Measurements from ENCODE around the gene ENHO.

ENHO gene

DNA sequence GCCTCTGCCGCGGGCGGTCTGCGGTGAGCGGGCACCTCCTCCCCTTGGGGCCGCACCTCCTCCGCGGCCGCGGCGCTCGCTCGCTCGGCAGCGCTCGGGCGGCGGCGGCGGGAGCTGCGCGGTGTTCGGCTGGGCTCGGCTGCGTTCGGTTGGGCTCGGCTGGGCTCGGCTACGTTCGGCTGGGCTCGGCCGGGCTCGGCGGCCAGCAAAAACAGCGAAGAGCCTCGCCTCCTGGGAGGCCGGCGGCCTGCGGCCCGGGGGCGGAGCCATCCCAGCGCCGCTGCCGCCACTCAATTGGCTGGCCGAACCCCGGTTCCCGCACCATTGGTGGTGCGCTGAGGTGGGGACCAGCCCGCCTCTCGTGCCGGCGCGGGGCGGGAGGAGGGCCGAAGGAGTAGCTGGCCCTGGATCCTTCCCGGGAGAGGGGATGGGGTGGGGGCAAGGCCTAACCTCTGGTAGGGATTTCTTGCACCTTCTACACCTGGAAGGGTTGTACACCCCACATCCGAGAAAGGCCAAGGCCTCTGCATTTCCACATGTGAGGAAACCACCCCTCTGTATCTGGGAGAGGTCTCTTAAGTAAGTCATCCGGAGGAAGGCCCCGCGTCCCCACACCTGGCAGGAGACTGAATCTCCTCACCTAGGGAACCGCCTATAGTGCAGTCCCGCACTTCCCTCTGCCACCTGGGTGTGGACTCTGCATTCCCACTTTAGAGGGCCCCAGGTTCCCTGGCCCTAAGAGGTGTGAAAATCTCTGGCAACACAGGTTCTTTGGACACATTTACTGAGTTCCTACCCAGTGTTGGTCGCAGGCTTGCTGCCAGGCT lies at the start of gene ENHO:
TSS of gene ENHO (minus strand) at position 20 of the 827 bp plus-strand sequence. CDS start 1,295 bp downstream, outside the sequence.
- TF ChIP-seq, protein P1, sequence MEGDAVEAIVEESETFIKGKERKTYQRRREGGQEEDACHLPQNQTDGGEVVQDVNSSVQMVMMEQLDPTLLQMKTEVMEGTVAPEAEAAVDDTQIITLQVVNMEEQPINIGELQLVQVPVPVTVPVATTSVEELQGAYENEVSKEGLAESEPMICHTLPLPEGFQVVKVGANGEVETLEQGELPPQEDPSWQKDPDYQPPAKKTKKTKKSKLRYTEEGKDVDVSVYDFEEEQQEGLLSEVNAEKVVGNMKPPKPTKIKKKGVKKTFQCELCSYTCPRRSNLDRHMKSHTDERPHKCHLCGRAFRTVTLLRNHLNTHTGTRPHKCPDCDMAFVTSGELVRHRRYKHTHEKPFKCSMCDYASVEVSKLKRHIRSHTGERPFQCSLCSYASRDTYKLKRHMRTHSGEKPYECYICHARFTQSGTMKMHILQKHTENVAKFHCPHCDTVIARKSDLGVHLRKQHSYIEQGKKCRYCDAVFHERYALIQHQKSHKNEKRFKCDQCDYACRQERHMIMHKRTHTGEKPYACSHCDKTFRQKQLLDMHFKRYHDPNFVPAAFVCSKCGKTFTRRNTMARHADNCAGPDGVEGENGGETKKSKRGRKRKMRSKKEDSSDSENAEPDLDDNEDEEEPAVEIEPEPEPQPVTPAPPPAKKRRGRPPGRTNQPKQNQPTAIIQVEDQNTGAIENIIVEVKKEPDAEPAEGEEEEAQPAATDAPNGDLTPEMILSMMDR (IDR thresholded peaks at IDR 0.05; ENCODE audit: extremely low read depth, missing control alignments): no peak
- peak; percentile 94 for DNase-seq (ENCODE audit: low spot score)

DNA sequence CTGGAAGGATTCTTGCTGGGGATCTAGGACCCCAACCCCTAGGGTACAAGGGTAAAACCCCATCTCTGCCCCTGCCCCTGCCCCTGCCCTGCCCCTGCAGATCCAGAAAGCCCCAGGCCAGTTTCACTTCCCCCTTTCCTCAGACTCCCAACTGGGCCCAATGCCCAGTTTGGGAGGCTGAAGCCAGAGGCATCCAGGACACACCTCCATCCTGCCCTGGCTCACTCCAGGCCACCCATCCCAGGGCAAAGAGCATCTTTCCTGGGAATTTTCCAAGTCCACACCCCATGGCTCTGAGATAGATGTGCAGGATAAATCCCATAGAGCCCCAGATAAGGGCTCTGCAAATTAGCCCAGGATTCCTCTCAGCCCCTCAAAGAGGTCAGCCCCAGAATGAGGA lies 49.3 kb upstream of the ENHO start:
- DNase-seq (ENCODE audit: low spot score): no peak
- TF ChIP-seq, protein P1 (IDR thresholded peaks at IDR 0.05; ENCODE audit: extremely low read depth, missing control alignments): no peak

DNA sequence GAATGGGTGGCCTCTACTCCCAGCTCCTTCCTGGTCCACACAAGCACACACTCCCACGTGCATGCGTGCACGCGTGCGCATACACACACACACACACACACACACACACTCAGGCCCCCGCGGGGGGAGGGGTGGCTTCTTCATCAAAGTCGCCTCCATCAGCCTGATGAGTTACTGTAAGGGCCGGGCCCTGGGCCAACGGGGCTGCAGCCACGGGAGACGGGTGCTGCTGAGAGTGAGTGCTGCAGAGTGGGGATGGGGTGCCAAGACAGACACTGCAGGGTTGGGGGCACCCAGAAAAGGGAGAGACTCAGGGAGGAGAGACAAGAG lies 48.7 kb upstream of the ENHO start:
- no peak for DNase-seq (ENCODE audit: low spot score)

DNA sequence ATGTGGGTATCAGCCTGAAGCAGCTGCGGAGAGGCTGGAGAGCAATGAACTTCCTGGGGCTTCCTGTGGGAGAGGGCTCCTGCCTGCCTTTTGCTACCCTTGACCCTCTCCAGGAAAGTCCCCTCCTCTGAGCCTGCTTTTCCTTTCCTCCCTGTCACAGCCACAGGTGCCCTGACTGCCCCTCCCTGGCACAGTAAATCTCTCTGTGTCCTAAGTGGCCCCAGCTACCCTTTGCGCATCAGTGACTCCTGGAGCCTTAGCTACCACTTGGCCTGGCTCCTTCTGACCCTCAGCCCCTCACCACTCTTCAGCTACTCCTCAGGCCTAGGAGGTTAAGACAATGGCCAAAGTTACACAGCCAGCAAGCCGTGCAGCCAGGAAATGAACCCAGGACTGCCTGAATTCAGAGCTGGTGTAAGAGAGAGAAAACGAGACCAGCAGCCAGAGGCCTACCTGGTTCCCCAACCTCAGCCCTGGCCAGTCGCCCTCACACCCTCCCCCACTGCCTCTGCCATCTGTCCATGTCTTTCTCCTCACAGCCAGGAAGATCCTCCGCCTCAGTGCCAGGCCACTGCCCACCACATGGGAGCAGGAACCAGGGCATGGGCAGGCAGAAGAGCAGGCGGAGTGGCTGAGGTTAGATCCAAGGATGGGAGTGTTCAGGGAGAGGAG lies 48.2 kb upstream of the ENHO start:
- DNase-seq (ENCODE audit: low spot score): no peak
- TF ChIP-seq, protein P1 (IDR thresholded peaks at IDR 0.05; ENCODE audit: extremely low read depth, missing control alignments): no peak

More for the DNA sequence above, 48.7 kb upstream of the ENHO start:
- TF ChIP-seq, protein P1 (IDR thresholded peaks at IDR 0.05; ENCODE audit: extremely low read depth, missing control alignments): no peak

DNA sequence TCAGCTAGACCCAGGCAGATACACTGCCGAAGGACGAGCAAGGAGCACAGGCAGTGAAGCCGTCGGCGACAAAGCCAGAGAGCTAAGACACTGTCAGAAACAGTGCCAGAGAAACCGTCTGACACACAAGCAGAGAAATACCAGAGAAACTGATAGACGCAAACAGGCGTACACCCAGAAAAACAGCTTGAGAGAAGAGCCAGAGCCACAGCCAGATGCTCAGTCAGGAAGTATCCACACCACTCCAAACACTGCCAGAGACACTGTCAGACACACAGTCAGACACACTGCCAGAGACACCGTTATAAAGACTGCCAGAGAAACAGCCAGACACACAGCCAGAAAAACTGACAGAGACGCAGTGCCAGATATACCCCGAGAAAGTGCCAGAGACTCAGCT lies 47.6 kb upstream of the ENHO start:
- no peak for DNase-seq (ENCODE audit: low spot score)

DNA sequence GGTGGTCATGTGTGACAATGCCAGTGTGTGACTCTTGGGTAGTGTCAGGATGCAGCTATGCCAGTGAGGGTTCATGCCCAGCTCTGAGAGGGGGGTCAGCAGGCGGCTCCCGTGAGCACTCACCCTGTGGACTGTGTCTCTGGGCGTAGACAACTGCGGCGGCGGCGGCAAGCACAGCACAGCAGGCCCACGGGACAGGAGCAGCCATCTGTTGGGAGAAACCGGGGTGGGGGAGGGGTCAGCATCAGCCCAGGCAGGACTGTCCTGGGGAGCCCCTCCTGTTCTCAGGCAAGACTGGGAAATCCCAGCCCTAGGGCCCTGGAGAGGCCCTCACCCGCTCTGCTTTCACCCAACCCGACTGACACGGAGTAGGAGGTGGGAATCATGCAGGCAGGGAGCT lies 46.0 kb upstream of the ENHO start:
- no peak for DNase-seq (ENCODE audit: low spot score)
- TF ChIP-seq, protein P1 (IDR thresholded peaks at IDR 0.05; ENCODE audit: extremely low read depth, missing control alignments): no peak

More for the DNA sequence above, 47.6 kb upstream of the ENHO start:
- TF ChIP-seq, protein P1 (IDR thresholded peaks at IDR 0.05; ENCODE audit: extremely low read depth, missing control alignments): no peak

DNA sequence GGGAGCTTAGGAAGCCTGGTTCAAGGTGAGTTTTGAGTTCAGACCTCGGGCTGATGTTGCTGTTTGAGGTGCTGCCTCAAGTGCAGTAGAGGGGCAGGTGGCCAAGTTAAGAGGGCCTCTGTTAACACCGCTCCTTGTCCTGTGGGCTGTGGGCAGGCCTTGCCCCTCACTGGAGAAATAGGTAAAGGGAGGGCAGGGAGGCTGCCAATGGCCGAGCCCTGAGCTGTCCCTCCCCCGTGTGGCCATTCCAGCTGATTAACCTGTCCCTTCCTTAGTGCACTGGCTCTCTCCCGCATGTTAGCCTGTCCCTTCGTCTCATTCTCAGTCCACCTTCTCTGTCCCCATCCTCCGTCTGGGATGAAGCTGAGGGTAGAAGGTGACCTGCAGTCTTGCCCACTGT lies 45.3 kb upstream of the ENHO start:
- TF ChIP-seq, protein P1 (IDR thresholded peaks at IDR 0.05; ENCODE audit: extremely low read depth, missing control alignments): no peak
- DNase-seq (ENCODE audit: low spot score): no peak

All from GM20000 (cell line).